GM23248 (cell line): ENCODE data around the gene ADARB1.

Experiments used
- EZH2 ChIP-seq: fragments of 200-600 bp; sonication (generic); IDR thresholded peaks from 2 replicates; pipeline ENCODE4 v1.6.1; 2018; ENCODE audit warnings: antibody characterized with exemption, mild to moderate bottlenecking; ENCODE audit not compliant: insufficient read depth, poor library complexity, severe bottlenecking
- EZH2phosphoT487 ChIP-seq: fragments of 200-600 bp; sonication (generic); IDR thresholded peaks from 2 replicates; pipeline ENCODE4 v1.6.1; 2018; ENCODE audit warnings: antibody characterized with exemption, moderate library complexity, mild to moderate bottlenecking, low read depth; ENCODE audit not compliant: insufficient read depth

DNA sequence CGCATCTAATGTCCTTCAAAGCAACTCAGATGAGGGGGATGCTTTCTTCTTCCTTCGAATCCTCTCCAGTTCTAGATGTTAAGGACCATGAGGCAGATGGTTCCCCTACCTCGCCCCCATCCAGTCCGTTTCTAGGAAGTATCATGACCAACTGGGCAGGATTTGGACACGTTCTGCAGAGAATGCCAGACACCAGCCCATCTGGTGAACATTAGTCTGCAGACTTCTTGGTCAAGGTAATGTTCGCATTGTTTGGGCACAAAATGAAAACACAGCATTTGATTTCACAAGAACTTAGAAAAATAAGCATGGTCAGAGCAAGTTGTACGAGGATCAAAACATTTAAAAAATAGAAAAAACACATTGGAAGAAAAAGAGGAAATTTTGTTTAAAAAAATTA is 25.4 kb upstream of the ADARB1 start:
- TF ChIP-seq EZH2 = no peak
- no peak for TF ChIP-seq EZH2phosphoT487
